K562 (cell line): ENCODE measurements around the gene SPON2. TPM values are rescaled to one million over a fixed set of nuclear protein-coding genes. Genes with fewer than 3 reads are reported as not detected.

Source experiments
- ATAC-seq: fragments of 200-7000 bp; cut with Tn5 transposase; 3 replicates; pipeline ENCODE4 v1.9.1; 2020; ENCODE audit warnings: moderate library complexity
- BruUV-seq: library from RNA; stranded (reverse); fragments of 400-500 nt; replicated peaks from 2 replicates; lab custom pipeline; 2021; lab: Mats Ljungman, UMichigan
- CTCF ChIA-PET: fragments of 300-600 bp; formaldehyde crosslinking; extraction: SDS; loops from one replicate; lab custom pipeline; 2021; ENCODE audit warnings: low intra/inter-chr PET ratio; lab: Yijun Ruan, JAX
- POLR2A ChIA-PET: fragments of 300-600, 350-650 bp; sonication (Branson Sonifier 250); formaldehyde crosslinking; extraction: SDS; loops from one replicate; lab custom pipeline; 2021; ENCODE audit warnings: antibody characterized with exemption, inconsistent platforms; lab: Yijun Ruan, JAX
- DNase-seq, 4 experiments: peaks; one replicate each; pipeline versions ENCODE4 v3.0.0 to v3.0.0-alpha.2; 2011 to 2018; ENCODE audit warnings: low spot score in 3 of 4, mixed read lengths in 3 of 4; ENCODE audit errors: extremely low read depth in 1 of 4
- FAIRE-seq: peaks from 2 replicates; lab custom pipeline; 2011; peaks lifted over from hg19 to GRCh38; lab: Jason Lieb, UNC
- H2AFZ ChIP-seq: 2 replicates; pipeline ENCODE4 v1.6.0; 2011; ENCODE audit warnings: low read depth, low read length, control low read depth, inconsistent platforms
- H3K27ac ChIP-seq: fragments of 200-600 bp; 3 replicates; pipeline ENCODE4 v1.8.0; 2011; ENCODE audit warnings: low read depth, mild to moderate bottlenecking, control low read depth, inconsistent platforms, low read length, moderate library complexity, mixed read lengths; ENCODE audit errors: extremely low read depth
- H3K27me3 ChIP-seq, 2 experiments: fragments of 300-600 bp in 1 of 2; 2 replicates in 1 of 2; 3 replicates in 1 of 2; pipeline versions ENCODE4 v1.6.0 to v1.8.0; 2011; ENCODE audit warnings: inconsistent platforms in 2 of 2, low read length in 2 of 2, mild to moderate bottlenecking in 1 of 2, mixed read lengths in 1 of 2, moderate library complexity in 1 of 2; ENCODE audit not compliant: control insufficient read depth in 2 of 2, insufficient read depth in 2 of 2
- H3K36me3 ChIP-seq: fragments of 300-600 bp; 3 replicates; pipeline ENCODE4 v1.8.0; 2011; ENCODE audit warnings: mild to moderate bottlenecking, low read length, inconsistent platforms; ENCODE audit not compliant: control insufficient read depth, insufficient read depth
- H3K4me1 ChIP-seq, 2 experiments: fragments of 200-600 bp in 1 of 2; replicated peaks in 1 of 2; 2 replicates in 1 of 2; 3 replicates in 1 of 2; pipeline versions ENCODE4 v1.5.1 to v1.8.0; 2011; ENCODE audit warnings: inconsistent platforms in 2 of 2, low read length in 2 of 2, mild to moderate bottlenecking in 1 of 2, mixed read lengths in 1 of 2, moderate library complexity in 1 of 2; ENCODE audit not compliant: control insufficient read depth in 2 of 2, insufficient read depth in 2 of 2
- H3K4me2 ChIP-seq: 2 replicates; pipeline ENCODE4 v1.6.1; 2011; ENCODE audit warnings: low read length, control low read depth, inconsistent platforms, mixed read lengths; ENCODE audit not compliant: insufficient read depth
- H3K4me3 ChIP-seq: fragments of 200-600 bp; sonication (generic), shearing (Covaris generic); 2 replicates; pipeline ENCODE4 v1.5.1; 2016; ENCODE audit warnings: control low read depth, inconsistent platforms
- H3K79me2 ChIP-seq: fragments of 200-600 bp; 3 replicates; pipeline ENCODE4 v1.8.0; 2011; ENCODE audit warnings: low read length, inconsistent platforms; ENCODE audit not compliant: control insufficient read depth, insufficient read depth
- H3K9ac ChIP-seq, 2 experiments: 2 replicates each; pipeline versions ENCODE4 v1.6.0 to v1.6.1; 2011; ENCODE audit warnings: low read depth in 2 of 2, low read length in 2 of 2, control low read depth in 1 of 2, inconsistent platforms in 1 of 2, mild to moderate bottlenecking in 1 of 2, mixed read lengths in 1 of 2; ENCODE audit not compliant: insufficient read depth in 1 of 2
- H3K9me1 ChIP-seq: one replicate; pipeline ENCODE4 v1.6.0; 2011; ENCODE audit warnings: inconsistent platforms, mild to moderate bottlenecking, low read length, moderate library complexity; ENCODE audit not compliant: control insufficient read depth, insufficient read depth
- H3K9me3 ChIP-seq: replicated peaks from 2 replicates; pipeline ENCODE4 v1.5.1; 2011; ENCODE audit warnings: low read depth, low read length, inconsistent platforms; ENCODE audit not compliant: control insufficient read depth, insufficient read depth
- H4K20me1 ChIP-seq: replicated peaks from 2 replicates; pipeline ENCODE4 v1.6.1; 2011; ENCODE audit warnings: low read length, inconsistent platforms, mixed read lengths; ENCODE audit not compliant: control insufficient read depth, insufficient read depth
- CEBPG ChIP-seq, 3 experiments: fragments of 200-800 bp in 1 of 3; sonication (Bioruptor generic) in 1 of 3; sonication (generic) in 1 of 3; formaldehyde crosslinking in 1 of 3; IDR thresholded peaks in 2 of 3; conservative IDR thresholded peaks in 1 of 3; 2 replicates each; pipeline versions ENCODE4 v1.6.1 to v1.8.0; 2016 to 2022; ENCODE audit warnings: missing compliant biosample characterization in 2 of 3, missing genetic modification characterization in 2 of 3, mild to moderate bottlenecking in 1 of 3, missing genetic modification reagents in 1 of 3
- CREM ChIP-seq: IDR thresholded peaks from 2 replicates; pipeline ENCODE4 v1.6.1; 2014; ENCODE audit warnings: antibody characterized with exemption, low read depth
- E2F1 ChIP-seq: sonication (generic); formaldehyde crosslinking; IDR thresholded peaks from 2 replicates; pipeline ENCODE4 v1.8.1; 2023; ENCODE audit warnings: mild to moderate bottlenecking, missing genetic modification reagents, moderate library complexity
- E2F3 ChIP-seq: fragments of 250-450 bp; sonication (Bioruptor Pico); IDR thresholded peaks from 2 replicates; pipeline ENCODE4 v1.4.0; 2020; ENCODE audit warnings: mild to moderate bottlenecking
- HMBOX1 ChIP-seq: sonication (generic); IDR thresholded peaks from 2 replicates; pipeline ENCODE4 v1.6.1; 2016
- HMGXB4 ChIP-seq: sonication (generic); formaldehyde crosslinking; IDR thresholded peaks from 2 replicates; pipeline ENCODE4 v1.8.1; 2023; ENCODE audit warnings: mild to moderate bottlenecking, missing genetic modification reagents
- KHSRP ChIP-seq: fragments of 450-650 bp; IDR thresholded peaks from 2 replicates; pipeline ENCODE4 v1.6.1; 2017
- MXD1 ChIP-seq: fragments of 250-450 bp; sonication (Bioruptor Pico); IDR thresholded peaks from 2 replicates; pipeline ENCODE4 v1.8.0; 2021; ENCODE audit warnings: borderline replicate concordance, mild to moderate bottlenecking, moderate library complexity; ENCODE audit not compliant: poor library complexity, severe bottlenecking
- SIN3B ChIP-seq: fragments of 450-650 bp; IDR thresholded peaks from 2 replicates; pipeline ENCODE4 v1.6.1; 2017; ENCODE audit warnings: low read depth, mild to moderate bottlenecking, moderate library complexity
- SIX5 ChIP-seq, 2 experiments: IDR thresholded peaks; 2 replicates each; pipeline ENCODE4 v1.6.1; 2011; ENCODE audit warnings: low read length in 2 of 2, borderline replicate concordance in 1 of 2, low read depth in 1 of 2, mild to moderate bottlenecking in 1 of 2, moderate library complexity in 1 of 2; ENCODE audit not compliant: insufficient read depth in 1 of 2
- TBP ChIP-seq: optimal IDR thresholded peaks from 2 replicates; pipeline ENCODE3; 2011; ENCODE audit warnings: low read depth, low read length, improper control_type of control experiment
- TCF7L2 ChIP-seq: fragments of 150-350 bp; IDR thresholded peaks from 2 replicates; pipeline ENCODE4 v1.6.1; 2016; ENCODE audit warnings: low read depth, mild to moderate bottlenecking, low read length, moderate library complexity
- ZBTB8A ChIP-seq: fragments of 450-650 bp; IDR thresholded peaks from 2 replicates; pipeline ENCODE4 v1.6.1; 2018; ENCODE audit warnings: mild to moderate bottlenecking, moderate library complexity; ENCODE audit not compliant: partially characterized antibody
- ZNF175 ChIP-seq: fragments of 200-800 bp; sonication (Bioruptor generic); IDR thresholded peaks from 2 replicates; pipeline ENCODE4 v1.6.1; 2016; ENCODE audit warnings: low read depth, mild to moderate bottlenecking, missing genetic modification characterization, missing compliant biosample characterization
- ZNF717 ChIP-seq: fragments of 250-450 bp; sonication (Bioruptor Pico); IDR thresholded peaks from 2 replicates; pipeline ENCODE4 v1.5.0; 2021
- WGBS: fragments of 100-300 bp; shearing (Covaris generic); methylation state at CpG from one replicate; pipeline ENCODE4 v1.1.6; 2016; ENCODE audit warnings: low coverage, mixed read lengths; ENCODE audit not compliant: insufficient coverage; ENCODE audit errors: missing lambda C conversion rate; 5-methylcytosine and 5-hydroxymethylcytosine counted together
- in situ Hi-C: fragments of 300-500 bp; cut with MboI; formaldehyde crosslinking; loops from 4 replicates; pipeline ENCODE4 v1.15.0; 2018; ENCODE audit warnings: inconsistent platforms, mixed read lengths
- intact Hi-C: fragments of 100-400 bp; cut with micrococcal nuclease; formaldehyde crosslinking; loops from 2 replicates; pipeline ENCODE4 v1.14.2; 2022
- polyA plus RNA-seq, 8 experiments: library from polyadenylated mRNA; depleted of rRNA in 4 of 8; stranded (reverse) in 5 of 8; unstranded in 3 of 8; fragments of >200 nt; fragmentation: Nextera tagmentation in 2 of 8; fragmentation: Illumina TruSeq in 1 of 8; extraction: Ambion mirVana in 2 of 8; extraction: Trizol in 1 of 8; gene quantifications; 2 replicates each; pipeline versions ENCODE4 v1.2.1 to v1.2.3, GENCODE V29; 2011 to 2014; ENCODE audit warnings: inconsistent platforms in 1 of 8, missing spikeins in 1 of 8
- total RNA-seq, 7 experiments: library from RNA; depleted of rRNA in 6 of 7; stranded (reverse); fragments of >200 nt in 6 of 7; fragmentation: Illumina TruSeq in 2 of 7; extraction: Trizol in 2 of 7; gene quantifications; 2 replicates each; pipeline versions ENCODE4 v1.2.1 to v1.2.3, GENCODE V29; 2011 to 2021; ENCODE audit warnings: low replicate concordance in 1 of 7

The SPON2 gene
- total and polyA plus RNA-seq, 9 of the 15 experiments (the other 6 are each of a cell fraction or from before 2014, with no cell fraction given) = 0.21 to 2.2 (median 0.83) TPM

- FAIRE-seq (no peak), ATAC-seq (no peak), DNase-seq (no peak)
- no peak overlapping the region for H3K27ac ChIP-seq
- in situ Hi-C loops = no loop called here
- WGBS = 45% methylated on average over 15 of the region's 29 CpGs
- no peaks in the 10 kb centered on the region for H3K9me3 ChIP-seq
- H3K27me3 ChIP-seq = peaks cover 2 to 16% of the 10 kb centered on the region in 2 experiments; a peak in 2 of 5 replicates
- H3K79me2 ChIP-seq = no peaks in the 10 kb centered on the region
- no peaks in the 10 kb centered on the region for H3K36me3 ChIP-seq
- no peak overlapping the region for H3K4me3 ChIP-seq
- H3K9ac ChIP-seq = no peak overlapping the region
- TF ChIP-seq CEBPG (CRISPR knock-in tag; IDR thresholded peaks at IDR 0.05) (no peak), CEBPG (tag; conservative IDR thresholded peaks at IDR 0.05 in 1 of 2, IDR thresholded peaks at IDR 0.05 in 1 of 2) (no peak), E2F3 (CRISPR knock-in tag) (no peak), HMGXB4 (CRISPR knock-in tag) (no peak), SIN3B (no peak), KHSRP (no peak), ZNF175 (CRISPR knock-in tag) (no peak), MXD1 (no peak), E2F1 (no peak), SIX5 (IDR thresholded peaks at IDR 0.05; ENCODE audit: borderline replicate concordance in 1 of 2, insufficient read depth in 1 of 2, low read depth in 1 of 2, low read length in 2 of 2) (no peak), TBP (no peak), ZNF717 (CRISPR knock-in tag) (no peak), ZBTB8A (no peak), TCF7L2 (no peak), CREM (no peak), HMBOX1 (no peak)
- BruUV-seq = no TSS peak
- no peak overlapping the region for H2AFZ ChIP-seq
- H3K9me1 ChIP-seq = no peaks in the 10 kb centered on the region
- intact Hi-C loops = no loop called here
- no peak overlapping the region for H3K4me2 ChIP-seq
- H4K20me1 ChIP-seq = no peaks in the 10 kb centered on the region
- CTCF ChIA-PET = no interaction called here
- peaks cover 2 to 44% of the 10 kb centered on the region in 2 experiments; a peak in 3 of 5 replicates for H3K4me1 ChIP-seq
- POLR2A ChIA-PET = interaction anchor here (0.6 to 1.4 kb wide), 2 partner anchors 10 to 1196 kb away, joined by 3 to 5 read pairs; no protein-coding TSS in a partner anchor
Measured at GRCh38 chr4:1195109-1195671, 22.8 kb upstream of the SPON2 start.
